Natural killer cell (primary cell): ENCODE measurements around the gene EPHA2. TPM values are rescaled to one million over a fixed set of nuclear protein-coding genes. Genes with fewer than 3 reads are reported as not detected.

Source experiments
- ATAC-seq, 3 donors: fragments of 150-1000 bp in 2 of 3; fragments of 200-7000 bp in 1 of 3; cut with Tn5 transposase; 1 replicate in 1 of 3; 2 replicates in 2 of 3; pipeline ENCODE4 v1.10.0; 2021; ENCODE audit warnings: mild to moderate bottlenecking in 2 of 3, moderate library complexity in 2 of 3
- DNase-seq, 2 donors: peaks; one replicate each; pipeline versions ENCODE4 v3.0.0 to v3.0.0-alpha.2; 2013 to 2021; ENCODE audit warnings: mixed read lengths in 1 of 2
- H3K27ac ChIP-seq: one replicate; pipeline ENCODE4 v1.5.1; 2013; ENCODE audit warnings: mild to moderate bottlenecking, low read length
- H3K27me3 ChIP-seq: one replicate; pipeline ENCODE4 v1.6.1; 2013; ENCODE audit warnings: low read length; ENCODE audit not compliant: control insufficient read depth, insufficient read depth
- H3K36me3 ChIP-seq: one replicate; pipeline ENCODE4 v1.6.1; 2013; ENCODE audit warnings: low read length; ENCODE audit not compliant: control insufficient read depth, insufficient read depth
- H3K4me1 ChIP-seq: one replicate; pipeline ENCODE4 v1.6.1; 2013; ENCODE audit warnings: low read length; ENCODE audit not compliant: control insufficient read depth, insufficient read depth
- H3K4me3 ChIP-seq: one replicate; pipeline ENCODE4 v1.5.1; 2013; ENCODE audit warnings: low read length
- H3K9me3 ChIP-seq: one replicate; pipeline ENCODE4 v1.6.1; 2013; ENCODE audit warnings: low read length; ENCODE audit not compliant: control insufficient read depth, insufficient read depth
- H3K27ac Mint-ChIP-seq, 2 donors: one replicate each; pipeline ENCODE4 v1.8.0; 2022; ENCODE audit warnings: mild to moderate bottlenecking in 2 of 2, mixed read lengths in 2 of 2, moderate library complexity in 1 of 2
- H3K27me3 Mint-ChIP-seq, 2 donors: one replicate each; pipeline ENCODE4 v1.8.0; 2022; ENCODE audit warnings: low read depth in 2 of 2, mixed read lengths in 2 of 2
- H3K36me3 Mint-ChIP-seq: one replicate; pipeline ENCODE4 v1.8.0; 2022; ENCODE audit warnings: mixed read lengths
- H3K4me1 Mint-ChIP-seq, 2 donors: one replicate each; pipeline ENCODE4 v1.8.0; 2022; ENCODE audit warnings: mixed read lengths in 2 of 2
- H3K4me3 Mint-ChIP-seq: one replicate; pipeline ENCODE4 v1.8.0; 2022; ENCODE audit warnings: mild to moderate bottlenecking, moderate library complexity, mixed read lengths
- H3K9me3 Mint-ChIP-seq, 2 donors: one replicate each; pipeline ENCODE4 v1.8.0; 2022; ENCODE audit warnings: mixed read lengths in 2 of 2
- CTCF ChIP-seq: fragments of 200-600 bp; IDR thresholded peaks from one replicate; pipeline ENCODE4 v1.8.0; 2022; ENCODE audit warnings: antibody characterized with exemption
- WGBS: methylation state at CpG from one replicate; pipeline ENCODE4 v1.1.7; 2013; ENCODE audit warnings: missing lambda C conversion rate; ENCODE audit not compliant: insufficient coverage; 5-methylcytosine and 5-hydroxymethylcytosine counted together
- intact Hi-C: fragments of 100-400 bp; cut with micrococcal nuclease; formaldehyde crosslinking; loops from one replicate; pipeline ENCODE4 v1.14.2; 2022
- total RNA-seq, 4 donors: library from RNA; stranded (reverse); fragments of 120-200 nt in 1 of 4; gene quantifications; one replicate each; pipeline versions ENCODE4 v1.2.3 to v1.2.4, GENCODE V29; 2013 to 2022

EPHA2 gene
- total RNA-seq, 3 donors from 2014 or later (not counting 1 experiment from before 2014, with no cell fraction given): 0.13 TPM; not detected in 2

- Mint-ChIP-seq H3K4me1 (peaks cover 5 to 9% of the 10 kb centered on the region in 2 donors), H3K36me3 (no peaks in the 10 kb centered on the region), H3K27me3 (peaks cover 0 to 8% of the 10 kb centered on the region in 2 donors), H3K27ac (no peak overlapping the region), H3K4me3 (no peak overlapping the region), H3K9me3 (no peaks in the 10 kb centered on the region)
- 91% methylated on average over 5 of the region's 5 CpGs for WGBS
- Histone ChIP-seq H3K36me3 (no peaks in the 10 kb centered on the region), H3K27me3 (no peaks in the 10 kb centered on the region), H3K4me1 (peaks cover 20% of the 10 kb centered on the region), H3K9me3 (no peaks in the 10 kb centered on the region), H3K4me3 (no peak overlapping the region), H3K27ac (no peak overlapping the region)
- intact Hi-C loops: no loop called here
- ATAC-seq: no peak
- DNase-seq: no peak
- no peak for TF ChIP-seq CTCF
These were observed 75.3 kb downstream of the EPHA2 start for GRCh38 chr1:16080422-16081150.

- ATAC-seq (peak; percentile 80 to 89 (median 88)), DNase-seq (peak; percentile 64 to 88)
- Histone ChIP-seq H3K36me3 (no peaks in the 10 kb centered on the region), H3K27me3 (peaks cover 4% of the 10 kb centered on the region), H3K27ac (peak overlapping the region; percentile 31), H3K4me1 (peaks cover 21% of the 10 kb centered on the region), H3K4me3 (no peak overlapping the region), H3K9me3 (no peaks in the 10 kb centered on the region)
- no peaks in the 10 kb centered on the region for H3K9me3 Mint-ChIP-seq
- H3K4me3 Mint-ChIP-seq: peak overlapping the region; percentile 82
- peaks cover 6 to 9% of the 10 kb centered on the region in 2 donors for H3K4me1 Mint-ChIP-seq
- peaks cover 5 to 15% of the 10 kb centered on the region in 2 donors for H3K27me3 Mint-ChIP-seq
- H3K36me3 Mint-ChIP-seq: no peaks in the 10 kb centered on the region
- intact Hi-C loops: loop anchor here (1.0 kb wide), 2 partner anchors 108 to 165 kb away; no protein-coding TSS in a partner anchor
- peak; percentile 78 for TF ChIP-seq CTCF
- H3K27ac Mint-ChIP-seq: peak overlapping the region; percentile 50 to 73
- 37% methylated on average over 10 of the region's 10 CpGs for WGBS
These were observed 76.8 kb downstream of the EPHA2 start for GRCh38 chr1:16078925-16079656.

- Histone ChIP-seq H3K4me1 (peaks cover 32% of the 10 kb centered on the region), H3K27me3 (peaks cover 13% of the 10 kb centered on the region), H3K27ac (no peak overlapping the region), H3K9me3 (no peaks in the 10 kb centered on the region), H3K4me3 (no peak overlapping the region), H3K36me3 (no peaks in the 10 kb centered on the region)
- ATAC-seq (no peak), DNase-seq (no peak)
- Mint-ChIP-seq H3K36me3 (no peaks in the 10 kb centered on the region), H3K27ac (no peak overlapping the region), H3K4me3 (peak overlapping the region; percentile 25), H3K27me3 (peaks cover 10 to 20% of the 10 kb centered on the region in 2 donors), H3K4me1 (peaks cover 9 to 10% of the 10 kb centered on the region in 2 donors), H3K9me3 (no peaks in the 10 kb centered on the region)
- intact Hi-C loops: no loop called here
- 92% methylated on average over 12 of the region's 12 CpGs for WGBS
- TF ChIP-seq CTCF: no peak
These were observed 78.2 kb downstream of the EPHA2 start for GRCh38 chr1:16077406-16078245.
